Measurements from ENCODE around the gene CACNB3.

DNA sequence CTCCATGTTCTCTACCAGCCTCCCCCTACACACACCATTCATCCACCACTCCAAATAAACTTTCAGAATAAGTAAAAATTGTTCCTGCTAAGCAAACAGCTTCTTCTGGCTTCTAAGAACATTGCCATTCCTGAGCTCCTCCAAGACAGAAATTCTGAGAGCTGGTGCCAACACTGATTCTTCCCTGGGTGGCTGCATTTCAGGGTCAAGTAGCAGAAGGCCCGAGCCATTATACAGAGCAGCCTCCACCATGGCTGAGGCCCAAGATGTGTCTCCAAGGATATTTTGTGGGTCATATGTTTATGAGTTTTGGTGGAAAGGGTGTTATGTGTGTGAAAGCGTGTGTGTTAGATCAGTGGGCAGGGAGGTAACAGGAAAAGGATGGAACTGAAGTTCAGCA lies 50.9 kb downstream of the CACNB3 start:
- no peak for TF ChIP-seq POLR2A (IDR thresholded peaks at IDR 0.05)
- TF ChIP-seq EP300 (IDR thresholded peaks at IDR 0.05): no peak
- no peak for TF ChIP-seq POLR2AphosphoS5 (IDR thresholded peaks at IDR 0.05)
- TF ChIP-seq, protein P1, sequence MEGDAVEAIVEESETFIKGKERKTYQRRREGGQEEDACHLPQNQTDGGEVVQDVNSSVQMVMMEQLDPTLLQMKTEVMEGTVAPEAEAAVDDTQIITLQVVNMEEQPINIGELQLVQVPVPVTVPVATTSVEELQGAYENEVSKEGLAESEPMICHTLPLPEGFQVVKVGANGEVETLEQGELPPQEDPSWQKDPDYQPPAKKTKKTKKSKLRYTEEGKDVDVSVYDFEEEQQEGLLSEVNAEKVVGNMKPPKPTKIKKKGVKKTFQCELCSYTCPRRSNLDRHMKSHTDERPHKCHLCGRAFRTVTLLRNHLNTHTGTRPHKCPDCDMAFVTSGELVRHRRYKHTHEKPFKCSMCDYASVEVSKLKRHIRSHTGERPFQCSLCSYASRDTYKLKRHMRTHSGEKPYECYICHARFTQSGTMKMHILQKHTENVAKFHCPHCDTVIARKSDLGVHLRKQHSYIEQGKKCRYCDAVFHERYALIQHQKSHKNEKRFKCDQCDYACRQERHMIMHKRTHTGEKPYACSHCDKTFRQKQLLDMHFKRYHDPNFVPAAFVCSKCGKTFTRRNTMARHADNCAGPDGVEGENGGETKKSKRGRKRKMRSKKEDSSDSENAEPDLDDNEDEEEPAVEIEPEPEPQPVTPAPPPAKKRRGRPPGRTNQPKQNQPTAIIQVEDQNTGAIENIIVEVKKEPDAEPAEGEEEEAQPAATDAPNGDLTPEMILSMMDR (IDR thresholded peaks at IDR 0.05): no peak
